Measurements from ENCODE around the gene ATXN10. TPM values are rescaled to one million over a fixed set of nuclear protein-coding genes. Genes with fewer than 3 reads are reported as not detected.
A peak's percentile ranks its signal among the peaks of the same experiment; 100 is the strongest.

The ATXN10 gene
- total RNA-seq, 4 donors from 2014 or later = 78.5 to 152 (median 113) TPM

- Histone ChIP-seq H3K9me3 (peaks cover 0 to 5% (median 0%) of the 10 kb centered on the region in 3 donors), H3K36me3 (peaks cover 0 to 56% of the 10 kb centered on the region in 2 donors), H3K27ac (no peak overlapping the region), H3K4me3 (no peak overlapping the region), H3K27me3 (no peaks in the 10 kb centered on the region), H3K4me1 (peaks cover 0 to 8% (median 6%) of the 10 kb centered on the region in 3 donors)
- TF ChIP-seq POLR2AphosphoS5 (IDR thresholded peaks at IDR 0.05) (no peak), EP300 (IDR thresholded peaks at IDR 0.05) (no peak), POLR2A (IDR thresholded peaks at IDR 0.05) (no peak)
- TF ChIP-seq, protein P1, sequence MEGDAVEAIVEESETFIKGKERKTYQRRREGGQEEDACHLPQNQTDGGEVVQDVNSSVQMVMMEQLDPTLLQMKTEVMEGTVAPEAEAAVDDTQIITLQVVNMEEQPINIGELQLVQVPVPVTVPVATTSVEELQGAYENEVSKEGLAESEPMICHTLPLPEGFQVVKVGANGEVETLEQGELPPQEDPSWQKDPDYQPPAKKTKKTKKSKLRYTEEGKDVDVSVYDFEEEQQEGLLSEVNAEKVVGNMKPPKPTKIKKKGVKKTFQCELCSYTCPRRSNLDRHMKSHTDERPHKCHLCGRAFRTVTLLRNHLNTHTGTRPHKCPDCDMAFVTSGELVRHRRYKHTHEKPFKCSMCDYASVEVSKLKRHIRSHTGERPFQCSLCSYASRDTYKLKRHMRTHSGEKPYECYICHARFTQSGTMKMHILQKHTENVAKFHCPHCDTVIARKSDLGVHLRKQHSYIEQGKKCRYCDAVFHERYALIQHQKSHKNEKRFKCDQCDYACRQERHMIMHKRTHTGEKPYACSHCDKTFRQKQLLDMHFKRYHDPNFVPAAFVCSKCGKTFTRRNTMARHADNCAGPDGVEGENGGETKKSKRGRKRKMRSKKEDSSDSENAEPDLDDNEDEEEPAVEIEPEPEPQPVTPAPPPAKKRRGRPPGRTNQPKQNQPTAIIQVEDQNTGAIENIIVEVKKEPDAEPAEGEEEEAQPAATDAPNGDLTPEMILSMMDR (IDR thresholded peaks at IDR 0.05) = no peak
- WGBS, 2 donors (ENCODE audit: low coverage in 1 of 2) = 90 to 96% methylated on average over 5 to 11 of the region's 28 CpGs
- no peak for ATAC-seq
Measured at GRCh38 chr22:45859231-45860161, 187.9 kb downstream of the ATXN10 start.

DNA sequence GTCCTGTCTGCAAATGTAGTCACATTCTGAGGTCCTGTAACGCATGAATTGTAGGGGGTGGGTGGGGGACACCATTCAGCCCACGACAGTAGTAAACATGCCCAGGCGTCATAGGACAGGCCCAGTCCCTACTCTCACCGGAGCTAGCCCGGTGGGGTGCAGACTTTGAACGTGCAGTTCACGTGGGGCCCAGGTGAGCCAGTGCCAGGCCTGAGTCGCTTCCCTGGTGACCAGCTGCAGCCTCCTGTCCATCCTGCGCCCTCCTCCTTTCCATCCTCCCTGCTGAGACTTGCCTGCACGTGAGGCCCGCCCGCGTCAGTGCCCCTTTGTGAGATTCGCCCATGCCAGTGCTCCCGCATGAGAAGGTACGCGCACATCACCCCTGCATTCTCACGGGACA is 188.6 kb downstream of the ATXN10 start:
- ATAC-seq = no peak
- Histone ChIP-seq H3K36me3 (peaks cover 0 to 51% of the 10 kb centered on the region in 2 donors), H3K27me3 (no peaks in the 10 kb centered on the region), H3K4me1 (peaks cover 0 to 12% (median 7%) of the 10 kb centered on the region in 3 donors), H3K4me3 (no peak overlapping the region), H3K27ac (no peak overlapping the region), H3K9me3 (peaks cover 0 to 5% (median 0%) of the 10 kb centered on the region in 3 donors)
- WGBS, 2 donors (ENCODE audit: low coverage in 1 of 2) = 70% methylated on average over 2 of the region's 18 CpGs; no CpG with 5 or more reads in 1 of the 2 donors
- TF ChIP-seq POLR2A (IDR thresholded peaks at IDR 0.05) (no peak), POLR2AphosphoS5 (IDR thresholded peaks at IDR 0.05) (no peak), EP300 (IDR thresholded peaks at IDR 0.05) (no peak)
- TF ChIP-seq, protein P1 (IDR thresholded peaks at IDR 0.05) = no peak

DNA sequence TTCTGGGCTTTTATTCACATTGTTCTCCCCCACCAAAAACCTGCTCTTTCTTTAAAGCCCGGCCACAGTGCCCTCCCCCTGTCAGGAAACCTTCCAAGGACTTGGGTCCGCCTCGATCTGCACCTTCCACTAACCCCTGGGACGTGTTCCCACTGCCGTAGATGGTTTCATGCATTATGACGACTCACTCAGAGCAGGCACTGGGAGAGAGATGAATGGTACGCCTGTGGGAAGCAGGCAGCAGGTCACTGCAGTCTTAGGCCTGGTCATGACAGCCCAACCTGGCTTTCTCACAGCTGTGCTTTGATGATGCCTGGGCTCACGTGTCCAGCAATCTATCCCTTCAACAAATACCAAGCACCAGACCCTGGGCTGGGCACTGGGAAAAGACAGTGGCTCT is 189.6 kb downstream of the ATXN10 start:
- no peak overlapping the region for H3K4me3 ChIP-seq
- H3K4me1 ChIP-seq = peaks cover 0 to 14% (median 7%) of the 10 kb centered on the region in 3 donors
- WGBS, 2 donors (ENCODE audit: low coverage in 1 of 2) = 61 to 88% methylated on average over 3 to 4 of the region's 8 CpGs
- ATAC-seq = no peak
- H3K36me3 ChIP-seq = peaks cover 0 to 40% of the 10 kb centered on the region in 2 donors
- TF ChIP-seq POLR2AphosphoS5 (IDR thresholded peaks at IDR 0.05) = no peak
- TF ChIP-seq, protein P1 (IDR thresholded peaks at IDR 0.05) = no peak
- TF ChIP-seq EP300 (IDR thresholded peaks at IDR 0.05) = no peak
- TF ChIP-seq POLR2A (IDR thresholded peaks at IDR 0.05) = no peak
- H3K27me3 ChIP-seq = peaks cover 10% of the 10 kb centered on the region
- H3K27ac ChIP-seq = no peak overlapping the region
- H3K9me3 ChIP-seq = peaks cover 0 to 5% (median 0%) of the 10 kb centered on the region in 3 donors

- H3K4me3 ChIP-seq = no peak overlapping the region
- no peak overlapping the region for H3K27ac ChIP-seq
- peaks cover 0 to 5% (median 0%) of the 10 kb centered on the region in 3 donors for H3K9me3 ChIP-seq
- peak; percentile 40 for ATAC-seq
- peaks cover 0 to 12% of the 10 kb centered on the region in 2 donors for H3K36me3 ChIP-seq
- no peak for TF ChIP-seq POLR2AphosphoS5 (IDR thresholded peaks at IDR 0.05)
- no peak for TF ChIP-seq EP300 (IDR thresholded peaks at IDR 0.05)
- TF ChIP-seq, protein P1 (IDR thresholded peaks at IDR 0.05) = peak in 3 of 4 experiments; percentile 54 to 91 (median 76)
- TF ChIP-seq POLR2A (IDR thresholded peaks at IDR 0.05) = no peak
- H3K4me1 ChIP-seq = peaks cover 2 to 32% (median 20%) of the 10 kb centered on the region in 3 donors
- 12 to 14% methylated on average over 9 to 17 of the region's 19 CpGs for WGBS, 2 donors (ENCODE audit: low coverage in 1 of 2)
- peaks cover 39% of the 10 kb centered on the region for H3K27me3 ChIP-seq
Measured at GRCh38 chr22:45863981-45864751, 192.5 kb downstream of the ATXN10 start.

All from gastroesophageal sphincter (tissue), 4 donors.